ENCODE data around the gene SOCS7.

DNA sequence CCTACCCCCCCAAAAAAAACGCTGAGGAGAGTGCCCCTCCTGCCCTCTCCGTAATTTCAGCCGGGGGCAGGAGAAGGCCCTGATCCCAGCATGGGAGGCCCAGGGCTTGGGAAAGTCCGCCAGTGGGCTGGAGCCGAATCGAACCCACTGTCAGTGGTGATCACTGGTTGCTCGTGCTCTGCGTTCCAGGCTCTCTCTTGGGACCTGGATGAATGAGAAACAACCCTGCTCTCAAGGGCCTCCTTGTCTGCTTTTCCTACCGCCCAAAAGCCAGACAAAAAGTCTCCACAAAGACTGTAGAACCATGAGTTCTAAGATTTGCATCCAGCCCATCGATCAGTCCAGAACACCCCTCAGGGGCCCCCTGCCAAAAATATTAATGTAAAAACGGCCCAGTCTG is 84.7 kb downstream of the SOCS7 start:
- TF ChIP-seq CTCF (IDR thresholded peaks at IDR 0.05) (no peak), POLR2AphosphoS5 (IDR thresholded peaks at IDR 0.05; ENCODE audit: low read depth, low read length) (no peak), SIN3A (IDR thresholded peaks at IDR 0.05; ENCODE audit: borderline replicate concordance, insufficient read depth, low read depth, low read length) (no peak)

Data from Panc1 (cell line).